HG02798 (cell line): ENCODE measurements around the gene CCDC63.
A peak's percentile ranks its signal among the peaks of the same experiment; 100 is the strongest.

Source experiments
- ATAC-seq: cut with Tn5 transposase; IDR thresholded peaks from one replicate; pipeline ENCODE4 v1.9.1; 2021; ENCODE audit warnings: mild to moderate bottlenecking; ENCODE audit not compliant: unreplicated experiment, poor library complexity

The CCDC63 gene

GRCh38 chr12:110846615-110847566 is at the start of gene CCDC63:
Gene CCDC63, plus strand, starts transcription at chr12:110846987. Its CDS starts 5,968 bp downstream, at chr12:110852955.
- ATAC-seq: no peak

GRCh38 chr12:110798461-110798860 is 48.3 kb upstream of the CCDC63 start:
- no peak for ATAC-seq

GRCh38 chr12:110802489-110802888 is 44.3 kb upstream of the CCDC63 start:
- ATAC-seq: no peak

GRCh38 chr12:110804406-110804805 is 42.4 kb upstream of the CCDC63 start:
- ATAC-seq: no peak

- no peak for ATAC-seq
Measured at GRCh38 chr12:110807640-110808039, 39.1 kb upstream of the CCDC63 start.

- ATAC-seq: no peak
Measured at GRCh38 chr12:110809149-110809548, 37.6 kb upstream of the CCDC63 start.

GRCh38 chr12:110811972-110812371 is 34.8 kb upstream of the CCDC63 start:
- ATAC-seq: no peak

GRCh38 chr12:110813285-110813684 is 33.5 kb upstream of the CCDC63 start:
- ATAC-seq: no peak

GRCh38 chr12:110813756-110814155 is 33.0 kb upstream of the CCDC63 start:
- ATAC-seq: no peak

GRCh38 chr12:110816248-110816647 is 30.5 kb upstream of the CCDC63 start:
- no peak for ATAC-seq

GRCh38 chr12:110816779-110817178 is 30.0 kb upstream of the CCDC63 start:
- ATAC-seq: no peak

- ATAC-seq: no peak
Measured at GRCh38 chr12:110818511-110818910, 28.3 kb upstream of the CCDC63 start.

GRCh38 chr12:110819150-110819549 is 27.6 kb upstream of the CCDC63 start:
- no peak for ATAC-seq

GRCh38 chr12:110819646-110820045 is 27.1 kb upstream of the CCDC63 start:
- ATAC-seq: no peak

GRCh38 chr12:110821917-110822316 is 24.9 kb upstream of the CCDC63 start:
- no peak for ATAC-seq

GRCh38 chr12:110822821-110823415 is 23.9 kb upstream of the CCDC63 start:
- ATAC-seq: no peak

GRCh38 chr12:110824342-110824741 is 22.4 kb upstream of the CCDC63 start:
- no peak for ATAC-seq

- ATAC-seq: no peak
Measured at GRCh38 chr12:110825530-110825929, 21.3 kb upstream of the CCDC63 start.

- peak; percentile 74 for ATAC-seq
Measured at GRCh38 chr12:110826592-110827200, 20.1 kb upstream of the CCDC63 start.

GRCh38 chr12:110829308-110829707 is 17.5 kb upstream of the CCDC63 start:
- ATAC-seq: no peak

- no peak for ATAC-seq
Measured at GRCh38 chr12:110836291-110836690, 10.5 kb upstream of the CCDC63 start.
